ENCODE data around the gene ACTL7A.

The ACTL7A gene

GRCh38 chr9:108850293-108850897, 11.7 kb upstream of the ACTL7A start:
- no peak for DNase-seq (ENCODE audit: low spot score)

GRCh38 chr9:108851138-108851537, 10.9 kb upstream of the ACTL7A start:
- DNase-seq (ENCODE audit: low spot score), result no peak

DNA sequence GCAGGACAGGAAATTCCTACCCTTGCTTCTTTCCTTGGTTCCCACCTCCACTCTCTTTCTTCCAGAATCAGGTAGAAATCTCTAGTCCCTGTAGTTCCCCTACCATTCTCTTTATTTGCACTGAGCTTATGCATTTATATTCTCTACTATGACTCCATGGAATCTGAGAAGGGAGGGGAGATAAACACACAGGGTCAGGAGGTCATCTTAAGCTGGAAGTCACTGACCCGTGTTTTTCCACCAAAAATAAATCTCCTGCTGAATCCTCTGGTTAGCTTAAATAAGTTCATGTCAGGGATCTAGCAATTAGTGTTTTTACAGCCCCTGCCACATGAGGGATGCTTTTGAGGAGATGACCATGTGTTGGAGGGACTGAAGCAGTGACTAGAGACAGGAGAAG, 10.0 kb upstream of the ACTL7A start:
- no peak for DNase-seq (ENCODE audit: low spot score)

DNA sequence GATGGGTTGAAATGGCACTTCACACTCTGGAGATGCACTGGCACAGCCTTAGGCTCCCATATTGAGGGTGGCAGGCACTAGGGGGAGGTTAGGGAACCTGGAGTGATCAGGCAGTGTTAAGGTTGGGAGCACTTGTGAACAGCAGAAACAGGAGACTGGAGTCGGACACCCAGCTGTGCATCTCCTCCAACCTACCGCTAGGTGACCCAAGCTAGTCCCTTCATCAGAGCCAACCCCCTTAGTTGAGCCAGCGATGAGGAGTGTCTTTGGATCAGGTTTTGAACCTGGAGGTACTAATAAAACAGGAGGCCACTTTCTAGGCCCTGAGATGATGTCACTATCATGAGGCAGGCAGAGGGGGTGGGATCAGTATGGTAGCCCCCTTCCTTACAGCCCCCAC, 8.0 kb upstream of the ACTL7A start:
- DNase-seq (ENCODE audit: low spot score), result no peak

DNA sequence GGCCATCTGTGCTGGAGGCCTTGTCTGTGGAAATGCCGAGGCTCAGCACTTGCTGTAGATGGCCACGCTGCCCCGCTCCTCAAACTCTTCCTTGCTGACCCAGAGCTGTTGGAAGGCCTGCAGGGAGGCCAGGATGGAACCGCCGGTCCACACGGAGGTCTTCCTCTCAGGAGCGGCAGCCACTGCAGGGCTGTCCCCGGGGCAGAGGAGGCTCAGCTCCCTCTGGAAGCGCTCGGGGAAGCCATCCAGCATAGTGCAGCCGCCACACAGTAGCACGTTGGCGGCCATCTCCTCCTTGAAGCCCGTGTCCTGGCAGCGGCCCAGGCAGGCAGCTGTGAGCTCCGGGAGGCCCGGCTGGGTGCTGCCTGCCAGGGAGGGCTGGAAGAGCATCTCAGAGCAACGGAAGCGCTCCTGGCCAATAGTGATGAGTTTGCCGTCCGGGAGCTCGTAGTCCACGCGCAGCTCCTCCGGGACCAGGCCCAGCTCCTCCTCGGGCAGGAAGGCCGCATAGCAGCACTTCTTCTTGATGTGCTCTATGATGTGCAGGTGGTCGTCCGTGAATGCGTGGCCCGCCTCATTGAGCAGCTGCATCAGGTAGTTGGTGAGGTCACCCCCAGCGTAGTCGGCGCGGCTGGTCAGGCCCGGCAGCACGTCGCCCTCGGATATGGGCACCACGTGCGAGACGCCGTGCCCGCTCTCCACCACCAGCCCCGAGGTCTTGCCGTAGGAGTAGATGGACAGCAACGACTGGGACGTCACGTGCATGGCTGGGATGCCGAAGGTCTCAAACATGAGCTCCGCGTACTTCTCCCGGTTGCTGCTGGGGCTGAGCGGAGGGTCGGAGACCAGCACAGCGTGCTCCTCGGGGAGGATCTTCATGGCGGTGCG, 7.2 kb upstream of the ACTL7A start:
- DNase-seq (ENCODE audit: low spot score), result no peak

DNA sequence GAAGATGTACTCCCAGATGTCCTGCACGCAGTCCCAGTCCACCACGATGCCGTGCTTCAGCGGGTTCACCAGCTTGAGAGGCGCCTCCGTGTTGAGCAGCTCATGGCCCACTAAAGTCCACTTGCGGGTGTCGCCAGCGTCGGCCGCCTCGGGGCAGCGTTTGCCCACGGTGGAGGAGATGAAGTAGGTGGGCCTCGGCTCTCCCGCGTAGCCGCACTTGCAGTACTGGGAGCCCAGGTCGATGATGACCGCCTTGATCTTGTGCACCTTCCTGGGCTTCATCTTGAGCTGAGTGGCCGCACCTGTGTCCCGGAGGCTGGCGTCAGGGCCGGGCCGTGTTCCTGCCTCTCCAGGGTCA, 6.6 kb upstream of the ACTL7A start:
- DNase-seq (ENCODE audit: low spot score), result no peak

DNA sequence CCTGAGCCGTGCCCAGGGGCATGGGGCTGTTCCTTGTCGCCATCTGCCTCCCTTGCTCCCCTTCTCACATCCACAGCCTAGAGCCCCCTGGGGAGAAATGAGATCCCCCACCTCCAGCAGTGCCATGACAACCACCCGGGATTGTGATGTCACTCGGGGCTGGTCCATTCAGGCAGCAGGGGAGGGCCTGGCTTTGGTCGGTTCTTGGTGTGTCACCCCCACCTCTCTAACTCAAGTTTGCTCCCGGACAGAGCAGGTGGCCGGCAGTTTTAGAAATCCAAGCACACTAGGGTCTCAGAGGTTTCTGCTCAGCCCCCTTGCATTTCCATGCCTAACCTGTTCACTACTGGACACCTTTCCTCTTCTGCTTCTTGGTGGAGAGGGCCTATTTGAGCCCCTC, 6.2 kb upstream of the ACTL7A start, which contains the start of gene ACTL7B:
ACTL7B (minus strand) TSS at position 99 of the 400 bp plus-strand sequence; CDS start at position 43, 56 bp downstream.
- DNase-seq (ENCODE audit: low spot score), result no peak

GRCh38 chr9:108857572-108857971, 4.5 kb upstream of the ACTL7A start:
- DNase-seq (ENCODE audit: low spot score), result no peak

GRCh38 chr9:108859459-108860114, 2.5 kb upstream of the ACTL7A start:
- DNase-seq (ENCODE audit: low spot score), result no peak

DNA sequence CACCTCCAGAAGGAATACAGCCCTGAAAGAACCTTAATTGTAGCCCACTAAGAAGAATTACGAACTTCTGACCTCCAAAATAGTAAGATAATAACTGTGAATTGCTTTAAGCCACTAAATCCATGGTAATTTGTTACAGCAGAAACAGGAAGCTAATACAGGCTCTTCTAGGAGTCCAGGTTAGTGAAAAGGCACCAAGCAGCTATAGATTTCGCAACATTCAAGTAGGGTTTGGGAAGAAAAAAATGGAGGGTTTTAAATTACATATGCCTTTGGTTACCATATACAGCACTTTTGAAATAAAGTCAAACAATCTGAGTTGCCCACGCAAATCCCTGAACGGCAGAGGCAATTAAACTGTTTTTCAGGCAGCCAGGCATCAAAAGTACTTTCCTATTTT, 1.7 kb upstream of the ACTL7A start:
- DNase-seq (ENCODE audit: low spot score), result no peak

DNA sequence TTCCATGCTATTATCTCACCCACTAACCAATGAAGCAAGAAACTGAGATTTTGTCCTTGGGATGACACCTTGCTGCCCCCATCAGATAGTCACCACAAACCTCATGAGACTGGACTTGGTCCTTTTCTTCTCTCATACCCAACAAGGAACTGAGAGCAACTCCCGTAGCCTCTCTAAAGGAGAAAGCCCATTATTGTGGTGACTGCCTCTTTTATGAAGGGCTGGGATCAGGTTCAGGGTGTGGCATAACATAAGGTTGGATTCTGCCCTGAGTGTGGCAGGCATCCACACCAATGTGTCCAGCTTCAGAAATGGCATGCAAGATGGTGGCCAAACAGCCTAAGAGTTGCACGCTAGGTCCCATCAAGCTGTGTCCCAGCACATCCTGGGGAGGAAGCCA, 1.3 kb upstream of the ACTL7A start:
- DNase-seq (ENCODE audit: low spot score), result no peak

DNA sequence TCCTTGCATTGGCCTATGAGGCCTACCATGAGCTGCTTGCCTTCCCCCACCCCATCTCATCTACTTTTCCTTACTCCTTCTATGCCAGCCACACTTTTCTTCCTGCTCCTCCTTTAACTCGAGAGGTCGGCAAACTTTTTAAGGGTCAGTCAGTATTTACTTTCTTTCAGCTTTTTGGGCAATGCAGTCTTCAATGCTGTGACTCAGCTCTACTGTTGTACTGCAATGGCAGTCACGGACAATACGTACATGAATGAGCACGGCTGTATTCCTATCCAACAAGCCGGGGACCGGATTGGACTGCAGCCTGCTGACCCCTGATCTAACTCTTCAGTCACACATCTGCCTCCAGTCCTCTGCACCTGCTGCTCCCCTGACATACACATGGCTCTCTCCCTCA, 602 bp upstream of the ACTL7A start:
- no peak for DNase-seq (ENCODE audit: low spot score)

DNA sequence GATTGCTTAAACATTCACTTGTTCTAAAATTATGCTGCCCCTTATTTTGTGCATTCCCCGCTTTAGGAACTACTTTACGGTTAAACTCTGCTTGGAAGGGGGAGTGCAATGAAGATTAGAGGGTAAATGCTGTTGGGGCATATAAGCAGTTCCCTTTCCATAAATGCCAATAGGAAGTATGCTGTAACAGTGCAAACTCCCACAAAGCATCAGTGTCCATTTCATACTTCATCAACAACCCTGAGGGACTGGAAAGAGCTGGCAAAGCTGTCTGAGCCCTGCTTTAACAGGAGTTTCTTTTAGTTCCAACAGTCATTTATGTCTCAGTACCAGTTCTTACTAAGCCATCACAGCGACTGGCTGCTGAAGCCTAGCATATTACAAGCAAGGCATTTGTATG, 1.8 kb downstream of the ACTL7A start:
- no peak for DNase-seq (ENCODE audit: low spot score)

- DNase-seq (ENCODE audit: low spot score), result no peak
Observed at GRCh38 chr9:108864446-108864845, 2.4 kb downstream of the ACTL7A start.

DNA sequence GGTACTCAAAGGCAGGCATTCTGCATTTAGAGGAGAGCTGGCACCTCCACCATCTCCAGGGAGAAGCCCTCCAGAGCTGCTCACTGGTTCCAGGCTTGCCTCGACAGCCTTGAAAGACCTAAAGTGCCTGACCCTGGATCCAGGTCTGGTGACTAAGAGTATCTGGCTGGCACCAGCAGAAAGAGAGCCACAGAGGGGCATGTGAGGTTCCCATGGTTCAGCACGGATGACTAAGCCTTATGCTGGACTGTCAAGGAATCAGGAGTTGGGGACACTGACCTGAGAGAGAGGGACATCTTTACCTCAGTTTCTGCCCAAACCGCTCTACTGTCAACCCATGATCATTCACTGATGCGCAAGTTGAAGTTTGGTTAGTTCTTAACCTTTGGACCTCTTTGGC, 3.0 kb downstream of the ACTL7A start:
- DNase-seq (ENCODE audit: low spot score), result no peak

GRCh38 chr9:108866001-108866420, 3.9 kb downstream of the ACTL7A start:
- DNase-seq (ENCODE audit: low spot score), result no peak

DNA sequence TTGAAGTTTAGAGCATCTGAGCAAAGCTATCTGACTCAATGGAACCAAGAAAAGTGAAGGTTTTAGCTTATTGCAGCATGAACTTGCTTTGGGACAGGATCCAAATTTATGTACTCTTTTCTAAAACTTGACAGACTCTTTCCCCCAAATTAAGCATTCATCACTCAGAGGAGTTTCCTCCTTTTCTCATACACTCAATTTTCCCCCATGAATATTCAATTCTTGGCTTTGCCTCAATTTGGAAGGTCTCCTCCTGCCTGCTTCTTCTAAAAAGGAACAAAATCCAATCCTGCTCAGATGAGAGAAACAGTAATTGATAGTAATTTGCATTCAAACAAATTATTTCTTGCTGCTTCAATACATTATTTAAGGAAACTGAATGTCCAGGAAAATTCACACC, 5.0 kb downstream of the ACTL7A start:
- no peak for DNase-seq (ENCODE audit: low spot score)

DNA sequence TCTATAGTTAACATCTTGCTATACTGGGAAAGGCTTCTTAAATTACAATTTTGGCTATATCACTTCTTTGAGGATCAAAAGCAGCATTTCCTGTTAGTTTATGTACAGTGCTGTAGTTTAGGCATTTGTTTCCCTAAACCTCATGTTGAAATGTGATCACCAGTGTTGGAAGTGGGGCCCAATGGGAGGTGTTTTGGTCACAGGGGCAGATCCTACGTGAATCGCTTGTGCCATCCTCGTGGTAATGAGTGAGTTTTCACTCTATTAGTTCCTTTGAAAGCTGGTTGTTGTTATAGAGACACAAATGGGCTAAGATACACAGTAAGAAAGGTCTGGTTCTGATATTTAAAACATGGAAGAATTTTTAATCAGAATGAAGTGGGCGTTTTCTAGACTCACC, 5.8 kb downstream of the ACTL7A start:
- no peak for DNase-seq (ENCODE audit: low spot score)

DNA sequence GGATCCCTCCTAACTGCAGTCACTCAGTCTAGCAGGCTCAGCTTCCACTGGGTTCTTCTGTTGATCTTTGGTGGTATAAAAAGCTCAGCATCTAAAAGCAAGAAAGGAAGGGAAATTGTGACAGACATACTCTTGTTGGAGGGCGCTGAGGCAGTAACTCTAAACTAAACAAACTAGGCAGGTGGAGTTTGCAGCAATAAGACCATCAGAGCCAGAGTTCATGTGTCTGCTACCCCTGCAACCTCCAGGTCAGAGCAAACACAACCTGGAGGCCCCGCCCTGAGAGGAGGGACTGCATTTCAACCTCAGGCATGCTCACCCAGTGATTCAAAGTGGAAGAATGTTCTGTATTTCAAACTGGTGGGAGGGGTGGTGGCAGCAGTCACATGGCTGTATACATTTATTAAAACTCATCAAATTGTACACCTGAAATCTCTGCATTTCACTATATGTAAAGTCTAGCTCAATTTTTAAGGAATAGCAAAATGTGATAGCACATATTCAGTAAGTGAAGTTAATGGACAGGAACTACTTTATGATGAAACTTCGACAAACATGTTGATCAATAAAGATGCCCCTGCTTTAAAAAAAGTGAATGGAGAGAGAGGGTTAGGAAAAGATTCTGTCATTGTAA, 7.1 kb downstream of the ACTL7A start:
- DNase-seq (ENCODE audit: low spot score), result no peak

GRCh38 chr9:108874058-108874788, 12.2 kb downstream of the ACTL7A start:
- DNase-seq (ENCODE audit: low spot score), result no peak

- DNase-seq (ENCODE audit: low spot score), result no peak
Observed at GRCh38 chr9:108876425-108876824, 14.4 kb downstream of the ACTL7A start.

DNA sequence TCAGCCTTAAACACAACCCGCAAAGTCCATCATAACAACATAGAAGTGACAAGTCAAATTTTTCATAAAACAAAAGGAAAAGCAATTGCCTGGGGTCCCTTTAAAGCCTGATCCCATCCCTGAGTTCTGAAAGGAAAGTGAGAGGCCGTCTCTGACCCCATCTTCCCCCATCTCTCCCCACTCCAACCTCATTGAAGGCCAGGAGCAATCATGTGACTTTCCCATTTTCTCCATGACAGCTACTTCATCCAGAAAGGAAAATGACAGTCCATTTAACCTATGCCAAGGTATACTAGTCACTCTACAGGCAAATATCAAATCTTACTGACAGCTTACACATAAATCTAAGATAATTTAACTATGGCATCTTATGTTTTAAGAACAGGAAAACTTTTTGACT, 15.5 kb downstream of the ACTL7A start:
- no peak for DNase-seq (ENCODE audit: low spot score)
